Left lung (tissue), 10 donors: ENCODE results near the gene ACTL8. TPM values are rescaled to one million over a fixed set of nuclear protein-coding genes. Genes with fewer than 3 reads are reported as not detected.
"Not testable (repeated sequence)": the region's sequence is repeated elsewhere in the genome, so short reads cannot be mapped to it uniquely, and the experiment has no call there.

ENCODE experiments used
- ATAC-seq: fragments of 200-7000 bp; cut with Tn5 transposase; one replicate; pipeline ENCODE4 v1.9.1; 2020; ENCODE audit warnings: moderate library complexity
- DNase-seq, 4 donors: peaks; one replicate each; pipeline ENCODE4 v3.0.0-alpha.2; 2013 to 2020
- H3K27ac ChIP-seq, 2 donors: fragments of 200-600 bp; sonication (generic) in 1 of 2; one replicate each; pipeline versions ENCODE4 v1.5.0 to v1.8.0; 2020 to 2021
- H3K27me3 ChIP-seq, 2 donors: fragments of 200-600 bp; sonication (generic) in 1 of 2; one replicate each; pipeline versions ENCODE4 v1.5.0 to v1.8.0; 2020 to 2021
- H3K36me3 ChIP-seq, 2 donors: fragments of 200-600 bp; sonication (generic) in 1 of 2; one replicate each; pipeline versions ENCODE4 v1.5.0 to v1.8.0; 2020 to 2021
- H3K4me1 ChIP-seq, 2 donors: fragments of 200-600 bp; one replicate each; pipeline ENCODE4 v1.8.0; 2021
- H3K4me3 ChIP-seq, 2 donors: fragments of 200-600 bp; sonication (generic) in 1 of 2; one replicate each; pipeline versions ENCODE4 v1.5.0 to v1.8.0; 2020 to 2021; ENCODE audit warnings: mild to moderate bottlenecking in 1 of 2
- H3K9me3 ChIP-seq, 2 donors: fragments of 200-600 bp; sonication (generic) in 1 of 2; one replicate each; pipeline versions ENCODE4 v1.5.0 to v1.8.0; 2020 to 2021
- intact Hi-C, 2 donors: fragments of 100-400 bp; cut with DNase I; formaldehyde crosslinking; loops; one replicate each; pipeline versions ENCODE4 v1.11.2 to v1.14.2; 2022
- polyA plus RNA-seq, 6 donors: library from polyadenylated mRNA; unstranded; fragments of 120-200 nt; gene quantifications; one replicate each; pipeline ENCODE4 v1.2.1, GENCODE V29; 2013; ENCODE audit not compliant: insufficient read length in 6 of 6
- total RNA-seq, 2 donors: library from RNA; stranded (reverse); fragmentation: NEBNext Ultra II Directional; extraction: Animal tissue kit (Norgen Biotek cat#: 25700); gene quantifications; one replicate each; pipeline ENCODE4 v1.2.1, GENCODE V29; 2021
- TF ChIP-seq, protein P1 (sequence below), 2 donors: fragments of 200-600 bp; sonication (generic) in 1 of 2; IDR thresholded peaks; one replicate each; pipeline versions ENCODE4 v1.5.0 to v1.8.0; 2021; ENCODE audit warnings: antibody characterized with exemption in 2 of 2
- donor health status: DM: no; HTN: yes; CAD: no.
- donor health status: DM: no; HTN: no; CAD: no.

The ACTL8 gene
- total and polyA plus RNA-seq, 8 donors: not detected

DNA sequence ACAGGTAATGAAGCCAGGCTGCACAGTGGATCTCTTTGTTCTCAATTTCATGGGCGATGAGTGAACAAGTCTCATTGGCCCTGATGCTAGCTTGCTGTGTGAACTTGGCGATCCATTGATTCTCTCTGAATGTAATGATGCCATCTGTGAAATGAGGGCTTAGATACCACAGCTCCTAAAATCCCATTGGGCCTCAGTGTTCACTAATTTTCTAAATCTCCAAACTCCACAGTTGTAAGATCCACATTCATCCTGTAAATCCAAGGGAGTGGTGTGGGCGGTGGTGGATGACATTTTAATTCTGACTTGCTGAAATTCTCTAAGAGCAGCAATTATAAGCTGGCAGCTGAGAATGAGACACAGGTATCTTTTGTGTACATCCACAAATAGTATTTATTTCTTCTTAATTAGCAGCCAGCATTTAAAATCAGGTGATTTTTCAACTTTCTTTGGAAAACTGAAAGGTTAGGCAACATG is 9.6 kb upstream of the ACTL8 start:
- TF ChIP-seq, protein P1, sequence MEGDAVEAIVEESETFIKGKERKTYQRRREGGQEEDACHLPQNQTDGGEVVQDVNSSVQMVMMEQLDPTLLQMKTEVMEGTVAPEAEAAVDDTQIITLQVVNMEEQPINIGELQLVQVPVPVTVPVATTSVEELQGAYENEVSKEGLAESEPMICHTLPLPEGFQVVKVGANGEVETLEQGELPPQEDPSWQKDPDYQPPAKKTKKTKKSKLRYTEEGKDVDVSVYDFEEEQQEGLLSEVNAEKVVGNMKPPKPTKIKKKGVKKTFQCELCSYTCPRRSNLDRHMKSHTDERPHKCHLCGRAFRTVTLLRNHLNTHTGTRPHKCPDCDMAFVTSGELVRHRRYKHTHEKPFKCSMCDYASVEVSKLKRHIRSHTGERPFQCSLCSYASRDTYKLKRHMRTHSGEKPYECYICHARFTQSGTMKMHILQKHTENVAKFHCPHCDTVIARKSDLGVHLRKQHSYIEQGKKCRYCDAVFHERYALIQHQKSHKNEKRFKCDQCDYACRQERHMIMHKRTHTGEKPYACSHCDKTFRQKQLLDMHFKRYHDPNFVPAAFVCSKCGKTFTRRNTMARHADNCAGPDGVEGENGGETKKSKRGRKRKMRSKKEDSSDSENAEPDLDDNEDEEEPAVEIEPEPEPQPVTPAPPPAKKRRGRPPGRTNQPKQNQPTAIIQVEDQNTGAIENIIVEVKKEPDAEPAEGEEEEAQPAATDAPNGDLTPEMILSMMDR (IDR thresholded peaks at IDR 0.05): no peak
- H3K27me3 ChIP-seq: peaks cover 0 to 54% of the 10 kb centered on the region in 2 donors

DNA sequence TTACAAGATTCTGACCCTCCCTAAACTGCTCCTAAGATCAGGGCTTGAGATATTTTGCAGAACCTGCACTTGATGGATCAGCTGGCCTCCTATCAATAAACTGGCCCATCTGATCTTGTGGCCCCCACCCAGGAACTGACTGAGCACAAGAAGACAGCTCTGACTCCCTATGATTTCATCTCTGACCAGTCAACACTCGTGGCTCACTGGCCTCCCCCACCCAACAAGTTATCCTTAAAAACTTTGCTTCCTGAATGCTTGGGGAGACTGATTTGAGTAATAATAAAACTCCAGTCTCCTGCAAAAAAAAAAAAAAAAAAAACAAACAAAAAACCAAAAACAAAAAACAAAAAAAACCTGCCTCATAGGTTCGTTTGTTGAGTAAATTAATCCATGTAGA is 8.9 kb upstream of the ACTL8 start:
- H3K27ac ChIP-seq, H3K9me3 ChIP-seq, DNase-seq, ATAC-seq, H3K4me3 ChIP-seq, H3K36me3 ChIP-seq, intact Hi-C loops, H3K4me1 ChIP-seq: not testable (repeated sequence)
- H3K27me3 ChIP-seq: peaks cover 0 to 47% of the 10 kb centered on the region in 2 donors

More for the DNA sequence above, 9.6 kb upstream of the ACTL8 start:
- Histone ChIP-seq H3K27ac (no peak overlapping the region), H3K9me3 (no peaks in the 10 kb centered on the region), H3K4me1 (no peaks in the 10 kb centered on the region), H3K4me3 (no peak overlapping the region), H3K36me3 (no peaks in the 10 kb centered on the region)
- ATAC-seq (no peak), DNase-seq (no peak)
- intact Hi-C loops: no loop called here

DNA sequence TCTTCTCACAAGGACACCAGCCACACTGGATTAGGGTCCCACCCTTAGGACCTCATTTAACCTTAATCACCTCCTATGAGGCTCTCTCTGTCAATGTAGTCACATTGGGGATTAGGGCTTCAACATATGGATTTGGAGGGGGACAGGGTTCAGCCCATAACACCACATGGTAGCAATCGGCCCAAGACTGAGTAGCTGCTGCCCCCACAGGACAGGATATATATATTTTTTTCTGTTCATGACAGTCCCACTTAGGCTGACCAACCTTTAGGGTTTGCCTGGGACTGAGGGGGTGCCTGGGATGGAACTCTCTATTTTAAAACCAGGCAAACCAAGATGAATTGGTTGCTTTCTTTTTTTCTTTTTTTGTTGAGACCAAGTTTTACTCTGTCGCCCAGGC is 8.2 kb upstream of the ACTL8 start:
- intact Hi-C loops: no loop called here
- peaks cover 0 to 40% of the 10 kb centered on the region in 2 donors for H3K27me3 ChIP-seq
- no peak for ATAC-seq

DNA sequence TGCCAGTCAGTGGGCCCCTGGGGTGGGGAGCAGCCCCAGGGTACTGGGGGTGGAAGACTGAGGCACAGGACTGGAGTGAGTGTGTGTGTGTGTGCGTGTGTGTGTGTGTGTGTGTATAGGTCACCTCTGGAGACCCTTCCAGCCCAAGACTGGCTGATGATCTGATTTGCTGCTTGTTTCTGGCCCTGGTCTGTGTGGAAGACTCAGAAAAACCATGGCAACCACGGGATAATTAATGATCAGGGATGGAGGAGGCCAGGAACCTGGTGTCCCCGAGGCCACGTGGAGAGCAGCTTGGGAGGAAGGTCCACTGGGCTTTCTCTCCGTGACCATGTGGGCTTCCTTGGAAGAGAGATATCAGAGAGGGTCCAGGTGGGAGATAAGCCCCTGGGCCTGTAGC is 4.8 kb upstream of the ACTL8 start:
- H3K36me3 ChIP-seq: no peaks in the 10 kb centered on the region
- DNase-seq: no peak
- ATAC-seq: no peak
- no peaks in the 10 kb centered on the region for H3K4me1 ChIP-seq
- no peak overlapping the region for H3K4me3 ChIP-seq
- intact Hi-C loops: no loop called here
- TF ChIP-seq, protein P1 (IDR thresholded peaks at IDR 0.05): no peak
- peaks cover 0 to 13% of the 10 kb centered on the region in 2 donors for H3K9me3 ChIP-seq
- peaks cover 0 to 24% of the 10 kb centered on the region in 2 donors for H3K27me3 ChIP-seq
- no peak overlapping the region for H3K27ac ChIP-seq

More for the DNA sequence above, 8.2 kb upstream of the ACTL8 start:
- Histone ChIP-seq H3K9me3 (no peaks in the 10 kb centered on the region), H3K4me3 (no peak overlapping the region), H3K36me3 (no peaks in the 10 kb centered on the region), H3K27ac (no peak overlapping the region), H3K4me1 (no peaks in the 10 kb centered on the region)
- TF ChIP-seq, protein P1 (IDR thresholded peaks at IDR 0.05): no peak
- no peak for DNase-seq

DNA sequence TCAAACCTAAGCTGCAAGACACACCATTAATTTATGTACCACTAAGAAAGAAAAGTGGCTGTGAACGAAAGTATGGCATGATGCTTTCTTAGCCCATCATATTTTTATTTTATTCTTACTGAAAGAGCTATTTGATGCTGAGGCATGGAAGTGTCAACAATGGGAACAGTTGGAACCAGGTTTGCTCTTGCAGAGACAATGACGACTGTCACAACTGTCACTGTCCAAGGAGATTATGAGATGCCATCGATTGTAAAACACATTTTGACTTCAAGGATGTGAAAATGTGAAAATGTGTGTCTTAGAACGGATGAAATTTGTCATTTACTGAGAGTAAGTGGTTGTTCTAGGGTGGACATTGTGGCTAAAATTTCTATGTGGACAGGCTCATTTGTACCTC is 2.8 kb upstream of the ACTL8 start:
- no peak for ATAC-seq
- Histone ChIP-seq H3K27me3 (peaks cover 0 to 10% of the 10 kb centered on the region in 2 donors), H3K9me3 (peaks cover 0 to 31% of the 10 kb centered on the region in 2 donors), H3K4me3 (no peak overlapping the region), H3K27ac (no peak overlapping the region), H3K36me3 (no peaks in the 10 kb centered on the region), H3K4me1 (no peaks in the 10 kb centered on the region)
- DNase-seq: no peak
- intact Hi-C loops: no loop called here
- TF ChIP-seq, protein P1 (IDR thresholded peaks at IDR 0.05): no peak

DNA sequence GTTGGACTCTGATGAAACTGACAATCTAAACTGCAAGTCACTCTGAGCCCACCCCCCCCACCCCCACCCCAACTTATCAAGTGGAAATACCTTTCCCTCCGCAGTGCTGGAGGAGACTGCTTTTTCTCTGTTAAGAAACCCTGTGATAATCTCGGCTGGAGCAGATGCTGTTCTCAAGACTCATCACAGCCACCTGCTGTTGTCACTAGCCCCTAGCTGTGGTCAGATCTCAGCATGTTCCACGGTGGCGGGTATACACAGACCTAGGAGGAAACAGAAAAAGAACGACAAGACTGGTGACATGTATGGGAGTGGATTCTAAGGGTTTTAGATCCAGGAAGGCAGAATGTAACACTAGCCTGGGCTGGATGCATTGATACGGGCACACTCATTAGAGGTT is 2.3 kb downstream of the ACTL8 start:
- ATAC-seq (no peak), DNase-seq (no peak)
- Histone ChIP-seq H3K4me3 (no peak overlapping the region), H3K27ac (no peak overlapping the region), H3K27me3 (peaks cover 0 to 4% of the 10 kb centered on the region in 2 donors), H3K9me3 (peaks cover 0 to 62% of the 10 kb centered on the region in 2 donors), H3K36me3 (no peaks in the 10 kb centered on the region), H3K4me1 (no peaks in the 10 kb centered on the region)
- TF ChIP-seq, protein P1 (IDR thresholded peaks at IDR 0.05): no peak
- intact Hi-C loops: no loop called here
